ENCODE results near the gene PON2.

DNA sequence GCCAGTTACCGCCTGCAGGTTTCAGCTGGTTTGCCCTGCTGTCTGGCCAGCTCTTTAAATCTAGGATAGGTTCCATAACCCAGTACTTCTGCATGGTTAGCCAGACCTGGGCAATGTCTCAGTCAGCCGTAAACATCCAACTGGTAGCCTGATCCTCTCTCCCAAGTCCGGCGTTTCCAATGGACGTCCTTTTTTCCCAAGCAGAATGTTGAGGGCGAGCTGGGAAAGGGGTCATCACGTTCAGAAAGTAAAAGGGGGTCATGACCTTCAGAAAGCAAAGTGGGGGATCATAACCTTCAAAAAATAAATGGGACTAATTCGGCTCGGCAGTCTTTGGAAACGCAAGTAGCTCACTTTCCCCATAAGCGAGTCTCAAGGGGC, 39.1 kb downstream of the PON2 start:
- no peak for TF ChIP-seq SMC3 (conservative IDR thresholded peaks at IDR 0.05; ENCODE audit: poor library complexity)
- no peak for TF ChIP-seq RAD21 (conservative IDR thresholded peaks at IDR 0.05)
- no peak for TF ChIP-seq TAF1 (IDR thresholded peaks at IDR 0.05; ENCODE audit: low read depth)
- TF ChIP-seq, protein P1, sequence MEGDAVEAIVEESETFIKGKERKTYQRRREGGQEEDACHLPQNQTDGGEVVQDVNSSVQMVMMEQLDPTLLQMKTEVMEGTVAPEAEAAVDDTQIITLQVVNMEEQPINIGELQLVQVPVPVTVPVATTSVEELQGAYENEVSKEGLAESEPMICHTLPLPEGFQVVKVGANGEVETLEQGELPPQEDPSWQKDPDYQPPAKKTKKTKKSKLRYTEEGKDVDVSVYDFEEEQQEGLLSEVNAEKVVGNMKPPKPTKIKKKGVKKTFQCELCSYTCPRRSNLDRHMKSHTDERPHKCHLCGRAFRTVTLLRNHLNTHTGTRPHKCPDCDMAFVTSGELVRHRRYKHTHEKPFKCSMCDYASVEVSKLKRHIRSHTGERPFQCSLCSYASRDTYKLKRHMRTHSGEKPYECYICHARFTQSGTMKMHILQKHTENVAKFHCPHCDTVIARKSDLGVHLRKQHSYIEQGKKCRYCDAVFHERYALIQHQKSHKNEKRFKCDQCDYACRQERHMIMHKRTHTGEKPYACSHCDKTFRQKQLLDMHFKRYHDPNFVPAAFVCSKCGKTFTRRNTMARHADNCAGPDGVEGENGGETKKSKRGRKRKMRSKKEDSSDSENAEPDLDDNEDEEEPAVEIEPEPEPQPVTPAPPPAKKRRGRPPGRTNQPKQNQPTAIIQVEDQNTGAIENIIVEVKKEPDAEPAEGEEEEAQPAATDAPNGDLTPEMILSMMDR (IDR thresholded peaks at IDR 0.05; ENCODE audit: poor library complexity, severe bottlenecking), result no peak
- no peak for TF ChIP-seq EZH2 (IDR thresholded peaks at IDR 0.05; ENCODE audit: borderline replicate concordance, insufficient read depth, low read length, poor library complexity, severe bottlenecking)
- no peak for TF ChIP-seq EP300 (conservative IDR thresholded peaks at IDR 0.05; ENCODE audit: poor library complexity, severe bottlenecking)
- TF ChIP-seq POLR2AphosphoS5 (IDR thresholded peaks at IDR 0.05), result no peak
- TF ChIP-seq, protein P2, sequence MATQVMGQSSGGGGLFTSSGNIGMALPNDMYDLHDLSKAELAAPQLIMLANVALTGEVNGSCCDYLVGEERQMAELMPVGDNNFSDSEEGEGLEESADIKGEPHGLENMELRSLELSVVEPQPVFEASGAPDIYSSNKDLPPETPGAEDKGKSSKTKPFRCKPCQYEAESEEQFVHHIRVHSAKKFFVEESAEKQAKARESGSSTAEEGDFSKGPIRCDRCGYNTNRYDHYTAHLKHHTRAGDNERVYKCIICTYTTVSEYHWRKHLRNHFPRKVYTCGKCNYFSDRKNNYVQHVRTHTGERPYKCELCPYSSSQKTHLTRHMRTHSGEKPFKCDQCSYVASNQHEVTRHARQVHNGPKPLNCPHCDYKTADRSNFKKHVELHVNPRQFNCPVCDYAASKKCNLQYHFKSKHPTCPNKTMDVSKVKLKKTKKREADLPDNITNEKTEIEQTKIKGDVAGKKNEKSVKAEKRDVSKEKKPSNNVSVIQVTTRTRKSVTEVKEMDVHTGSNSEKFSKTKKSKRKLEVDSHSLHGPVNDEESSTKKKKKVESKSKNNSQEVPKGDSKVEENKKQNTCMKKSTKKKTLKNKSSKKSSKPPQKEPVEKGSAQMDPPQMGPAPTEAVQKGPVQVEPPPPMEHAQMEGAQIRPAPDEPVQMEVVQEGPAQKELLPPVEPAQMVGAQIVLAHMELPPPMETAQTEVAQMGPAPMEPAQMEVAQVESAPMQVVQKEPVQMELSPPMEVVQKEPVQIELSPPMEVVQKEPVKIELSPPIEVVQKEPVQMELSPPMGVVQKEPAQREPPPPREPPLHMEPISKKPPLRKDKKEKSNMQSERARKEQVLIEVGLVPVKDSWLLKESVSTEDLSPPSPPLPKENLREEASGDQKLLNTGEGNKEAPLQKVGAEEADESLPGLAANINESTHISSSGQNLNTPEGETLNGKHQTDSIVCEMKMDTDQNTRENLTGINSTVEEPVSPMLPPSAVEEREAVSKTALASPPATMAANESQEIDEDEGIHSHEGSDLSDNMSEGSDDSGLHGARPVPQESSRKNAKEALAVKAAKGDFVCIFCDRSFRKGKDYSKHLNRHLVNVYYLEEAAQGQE (IDR thresholded peaks at IDR 0.05; ENCODE audit: borderline replicate concordance), result no peak
- TF ChIP-seq MXI1 (conservative IDR thresholded peaks at IDR 0.05; ENCODE audit: poor library complexity, severe bottlenecking), result no peak
